ENCODE results near the gene CAMTA1.

CAMTA1 gene

DNA sequence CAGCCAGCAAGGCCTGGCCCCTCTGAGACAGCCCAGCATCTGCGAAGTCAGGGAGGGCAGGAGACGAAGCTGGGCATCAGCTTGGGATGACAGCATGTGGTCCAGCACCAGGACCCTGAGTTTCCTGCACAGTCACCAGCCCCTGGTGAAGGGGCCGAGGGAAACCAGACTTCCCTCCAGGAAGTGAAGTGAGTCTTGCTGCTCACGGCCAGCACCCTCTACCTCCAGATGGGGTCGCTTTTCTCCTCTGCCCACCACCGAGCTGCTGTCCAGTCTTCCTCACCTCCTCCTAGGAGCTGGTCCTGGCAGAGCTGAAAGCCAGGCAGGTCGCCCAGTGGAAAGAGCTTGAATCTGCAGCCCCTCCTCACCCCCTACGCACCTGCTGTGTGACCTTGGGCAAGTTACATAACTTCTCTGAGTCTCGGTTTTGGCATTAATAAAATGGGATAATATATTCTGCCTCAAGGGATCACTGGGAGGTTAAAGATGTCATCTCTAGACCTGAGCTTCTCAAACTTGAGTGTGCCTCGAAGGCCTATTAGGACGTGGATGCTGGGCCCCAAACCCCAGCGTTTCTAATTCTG lies 867.4 kb downstream of the CAMTA1 start:
- DNase-seq (ENCODE audit: low read depth), result no peak
- no peak overlapping the region for H3K4me3 ChIP-seq (ENCODE audit: control insufficient read depth, low read depth, low read length)
- TF ChIP-seq, protein P1, sequence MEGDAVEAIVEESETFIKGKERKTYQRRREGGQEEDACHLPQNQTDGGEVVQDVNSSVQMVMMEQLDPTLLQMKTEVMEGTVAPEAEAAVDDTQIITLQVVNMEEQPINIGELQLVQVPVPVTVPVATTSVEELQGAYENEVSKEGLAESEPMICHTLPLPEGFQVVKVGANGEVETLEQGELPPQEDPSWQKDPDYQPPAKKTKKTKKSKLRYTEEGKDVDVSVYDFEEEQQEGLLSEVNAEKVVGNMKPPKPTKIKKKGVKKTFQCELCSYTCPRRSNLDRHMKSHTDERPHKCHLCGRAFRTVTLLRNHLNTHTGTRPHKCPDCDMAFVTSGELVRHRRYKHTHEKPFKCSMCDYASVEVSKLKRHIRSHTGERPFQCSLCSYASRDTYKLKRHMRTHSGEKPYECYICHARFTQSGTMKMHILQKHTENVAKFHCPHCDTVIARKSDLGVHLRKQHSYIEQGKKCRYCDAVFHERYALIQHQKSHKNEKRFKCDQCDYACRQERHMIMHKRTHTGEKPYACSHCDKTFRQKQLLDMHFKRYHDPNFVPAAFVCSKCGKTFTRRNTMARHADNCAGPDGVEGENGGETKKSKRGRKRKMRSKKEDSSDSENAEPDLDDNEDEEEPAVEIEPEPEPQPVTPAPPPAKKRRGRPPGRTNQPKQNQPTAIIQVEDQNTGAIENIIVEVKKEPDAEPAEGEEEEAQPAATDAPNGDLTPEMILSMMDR (IDR thresholded peaks at IDR 0.05; ENCODE audit: control insufficient read depth, insufficient read depth, low read depth, low read length, missing control alignments), result no peak

DNA sequence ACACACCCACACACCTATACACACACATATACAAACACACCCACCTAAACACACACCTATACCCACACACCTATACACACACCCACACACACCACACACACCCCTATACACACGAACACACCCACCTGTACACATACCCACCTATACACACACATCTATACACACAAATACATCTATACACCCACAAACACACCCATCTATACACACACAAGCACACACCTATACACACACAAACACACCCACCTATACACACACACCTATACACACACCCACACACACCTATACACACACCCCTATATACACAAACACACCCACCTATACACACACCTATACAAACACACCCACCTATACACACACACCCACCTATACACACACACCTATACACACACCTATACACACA lies 869.5 kb downstream of the CAMTA1 start:
- TF ChIP-seq, protein P1 (IDR thresholded peaks at IDR 0.05; ENCODE audit: control insufficient read depth, insufficient read depth, low read depth, low read length, missing control alignments), result no peak
- H3K4me3 ChIP-seq (ENCODE audit: control insufficient read depth, low read depth, low read length), result no peak overlapping the region
- no peak for DNase-seq (ENCODE audit: low read depth)

DNA sequence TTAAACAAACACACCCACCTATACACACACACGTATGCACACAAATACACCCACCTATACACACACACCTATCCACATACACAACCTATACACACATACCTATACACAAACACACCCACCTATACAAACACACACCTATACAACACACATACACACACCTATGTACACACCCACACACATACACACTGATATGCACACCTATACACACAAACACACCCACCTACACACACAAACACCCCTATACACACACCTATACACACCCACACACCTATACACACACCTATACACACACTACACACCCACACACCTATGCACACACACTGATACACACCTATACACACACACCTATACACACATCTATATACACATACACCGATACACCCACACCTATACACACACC lies 870.1 kb downstream of the CAMTA1 start:
- DNase-seq (ENCODE audit: low read depth), result no peak
- H3K4me3 ChIP-seq (ENCODE audit: control insufficient read depth, low read depth, low read length), result no peak overlapping the region
- TF ChIP-seq, protein P1 (IDR thresholded peaks at IDR 0.05; ENCODE audit: control insufficient read depth, insufficient read depth, low read depth, low read length, missing control alignments), result no peak

DNA sequence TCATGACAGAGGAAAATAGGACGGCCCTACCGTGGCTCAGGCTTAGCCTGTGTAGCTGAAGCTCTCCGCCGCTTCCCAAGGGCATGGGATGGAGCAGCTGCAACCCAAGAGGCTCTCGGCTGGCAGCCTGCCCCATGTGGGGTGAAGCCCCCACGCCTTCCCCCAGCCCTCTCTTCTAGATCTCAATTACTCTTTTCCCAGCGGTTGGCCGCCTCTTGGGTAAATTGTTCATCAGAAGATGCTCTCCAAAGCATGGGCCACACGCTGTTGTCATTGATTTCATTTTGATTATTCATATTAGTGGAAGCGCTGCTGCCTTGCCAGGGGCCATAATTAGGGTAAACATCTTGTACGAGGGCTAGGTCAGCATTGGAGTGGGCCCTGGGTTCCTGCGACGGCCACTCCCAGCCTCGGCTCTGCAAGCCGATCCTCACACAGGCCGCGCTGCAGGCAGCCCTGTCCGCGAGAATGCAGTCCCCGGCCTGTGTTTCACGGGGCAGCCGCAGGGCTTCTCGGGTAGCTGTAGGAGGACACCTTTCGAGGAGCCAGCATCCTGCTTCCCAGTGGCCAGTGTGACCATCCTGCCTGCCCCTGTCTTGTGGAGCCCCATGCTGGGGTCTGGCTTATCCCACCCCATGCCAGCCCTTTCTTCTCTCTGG lies 871.4 kb downstream of the CAMTA1 start:
- TF ChIP-seq, protein P1 (IDR thresholded peaks at IDR 0.05; ENCODE audit: control insufficient read depth, insufficient read depth, low read depth, low read length, missing control alignments), result no peak
- H3K4me3 ChIP-seq (ENCODE audit: control insufficient read depth, low read depth, low read length), result no peak overlapping the region
- DNase-seq (ENCODE audit: low read depth), result no peak

DNA sequence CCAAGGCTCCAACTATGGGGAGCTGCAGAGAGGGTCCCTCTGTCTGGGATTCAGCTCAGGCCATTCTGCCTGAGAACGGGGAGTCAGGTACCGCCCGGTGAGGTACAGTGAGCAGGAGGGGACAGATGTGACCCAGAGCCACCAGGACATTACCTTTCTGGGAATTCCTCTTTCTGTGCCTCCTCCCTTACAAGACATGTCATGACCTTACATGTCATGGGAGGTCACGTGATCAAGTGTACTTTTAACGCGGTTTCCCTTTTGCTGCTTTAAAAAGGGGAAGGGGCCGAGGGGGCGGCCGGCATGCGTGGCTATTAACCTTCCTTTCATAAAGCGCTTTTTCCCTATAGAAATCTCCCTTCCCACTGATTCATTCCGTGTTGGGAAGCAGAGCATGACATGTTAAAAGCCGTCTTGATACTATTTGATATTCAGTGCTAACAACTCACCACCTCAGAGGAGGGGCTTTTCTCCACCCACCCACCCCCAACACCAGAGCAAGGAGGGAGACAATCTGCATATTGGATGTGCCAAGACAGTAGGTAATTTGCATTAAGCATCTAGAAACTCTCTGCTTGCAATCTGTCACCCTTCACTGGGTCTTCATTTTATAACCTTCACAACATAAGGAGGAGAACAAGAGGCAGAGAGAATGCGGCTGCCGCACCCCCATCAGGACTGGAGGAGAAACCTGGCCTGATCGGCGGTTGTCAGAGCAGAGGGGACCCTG lies 872.2 kb downstream of the CAMTA1 start:
- no peak overlapping the region for H3K4me3 ChIP-seq (ENCODE audit: control insufficient read depth, low read depth, low read length)
- no peak for DNase-seq (ENCODE audit: low read depth)
- TF ChIP-seq, protein P1 (IDR thresholded peaks at IDR 0.05; ENCODE audit: control insufficient read depth, insufficient read depth, low read depth, low read length, missing control alignments), result no peak

DNA sequence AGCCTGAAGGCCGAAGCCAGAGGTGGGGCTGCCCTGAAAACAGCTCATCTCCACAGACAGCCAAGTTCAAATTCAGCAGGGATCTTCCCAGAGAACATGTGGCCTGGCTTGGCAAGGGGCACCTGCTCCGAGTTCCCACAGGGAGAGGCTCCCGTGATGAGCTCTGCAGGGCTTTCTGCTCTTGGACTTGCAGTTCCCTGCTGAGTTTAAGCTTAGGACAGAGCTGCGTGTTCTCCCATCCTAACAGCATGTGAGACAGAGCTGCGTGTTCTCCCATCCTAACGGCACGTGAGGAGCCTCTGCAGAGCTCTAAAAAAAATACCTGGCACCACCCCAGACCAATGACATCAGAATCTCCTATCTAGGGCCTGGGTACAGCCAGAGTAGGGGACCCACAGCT lies 872.8 kb downstream of the CAMTA1 start:
- no peak for DNase-seq (ENCODE audit: low read depth)
- TF ChIP-seq, protein P1 (IDR thresholded peaks at IDR 0.05; ENCODE audit: control insufficient read depth, insufficient read depth, low read depth, low read length, missing control alignments), result no peak
- H3K4me3 ChIP-seq (ENCODE audit: control insufficient read depth, low read depth, low read length), result no peak overlapping the region

All from AG09309 (cell line).